ENCODE results near the gene CEPT1.

- TF ChIP-seq CREB5 (CRISPR knock-in tag; IDR thresholded peaks at IDR 0.05) (no peak), CTCF (IDR thresholded peaks at IDR 0.05 in 2 of 3, conservative IDR thresholded peaks at IDR 0.05 in 1 of 3; ENCODE audit: insufficient read depth in 2 of 3, low read depth in 1 of 3, low read length in 3 of 3) (no peak), HNRNPUL1 (IDR thresholded peaks at IDR 0.05; ENCODE audit: low read length) (no peak), POLR2G (IDR thresholded peaks at IDR 0.05; ENCODE audit: low read depth, low read length) (no peak), POLR2AphosphoS5 (IDR thresholded peaks at IDR 0.05; ENCODE audit: control insufficient read depth, insufficient read depth, low read depth, low read length) (no peak), ZBED1 (IDR thresholded peaks at IDR 0.05) (no peak), JUNB (CRISPR knock-in tag; conservative IDR thresholded peaks at IDR 0.05) (no peak)
Measured at GRCh38 chr1:111193712-111194480, 53.9 kb downstream of the CEPT1 start.

Measured in K562 (cell line).